ENCODE data around the gene MYOZ2.

Gene MYOZ2

DNA sequence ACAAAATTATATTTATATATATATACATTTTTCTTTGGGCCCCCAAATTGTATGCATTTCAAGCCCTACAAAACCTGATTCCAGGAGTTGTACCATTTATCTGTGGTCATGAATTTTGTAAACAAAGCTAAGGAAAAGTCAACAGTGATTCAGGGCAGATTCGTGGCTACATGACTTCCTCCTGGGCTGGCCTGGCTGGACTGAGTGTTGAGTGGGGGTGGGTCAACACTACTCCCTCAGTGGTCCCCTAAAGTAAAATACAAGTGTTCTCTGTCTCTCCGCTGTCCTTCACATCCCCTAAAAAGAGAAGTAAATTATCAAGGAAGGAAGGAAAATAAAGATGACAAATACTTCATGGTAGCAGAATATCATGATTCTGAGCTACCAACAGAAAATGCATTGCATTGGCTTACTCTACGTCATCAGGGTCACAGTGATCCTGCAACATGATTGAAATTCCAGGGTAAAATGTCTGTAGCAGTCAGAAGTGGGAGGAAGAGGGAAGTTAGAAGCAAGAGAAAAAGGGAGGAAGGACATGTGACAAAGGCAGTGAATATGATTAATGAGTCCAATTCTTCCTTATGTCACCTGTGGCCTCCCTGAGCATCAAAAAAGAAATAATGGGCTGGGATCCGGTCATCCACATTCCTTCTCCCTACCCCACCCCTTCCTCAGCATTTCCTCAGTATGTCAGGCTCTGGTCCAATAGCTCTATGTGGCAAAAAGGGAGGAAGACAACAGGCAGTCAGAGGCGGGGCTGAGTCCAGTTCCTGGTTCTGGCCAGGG is 42.4 kb upstream of the MYOZ2 start:
- Histone ChIP-seq H3K4me1 (ENCODE audit: control insufficient read depth, insufficient read depth, low read length) (no peaks in the 10 kb centered on the region), H3K36me3 (ENCODE audit: control insufficient read depth in 2 of 2, insufficient read depth in 1 of 2, low read length in 2 of 2) (no peaks in the 10 kb centered on the region), H3K4me3 (ENCODE audit: low read depth, low read length) (no peak overlapping the region), H3K27ac (ENCODE audit: extremely low read depth, low read depth, low read length) (no peak overlapping the region), H3K9me3 (ENCODE audit: control insufficient read depth, insufficient read depth, low read depth, low read length) (no peaks in the 10 kb centered on the region)
- ChIA-PET POLR2A (no interaction called here), CTCF (no interaction called here)
- TF ChIP-seq KLF16 (tag by site-specific recombination; IDR thresholded peaks at IDR 0.05): no peak
- TF ChIP-seq, protein P1, sequence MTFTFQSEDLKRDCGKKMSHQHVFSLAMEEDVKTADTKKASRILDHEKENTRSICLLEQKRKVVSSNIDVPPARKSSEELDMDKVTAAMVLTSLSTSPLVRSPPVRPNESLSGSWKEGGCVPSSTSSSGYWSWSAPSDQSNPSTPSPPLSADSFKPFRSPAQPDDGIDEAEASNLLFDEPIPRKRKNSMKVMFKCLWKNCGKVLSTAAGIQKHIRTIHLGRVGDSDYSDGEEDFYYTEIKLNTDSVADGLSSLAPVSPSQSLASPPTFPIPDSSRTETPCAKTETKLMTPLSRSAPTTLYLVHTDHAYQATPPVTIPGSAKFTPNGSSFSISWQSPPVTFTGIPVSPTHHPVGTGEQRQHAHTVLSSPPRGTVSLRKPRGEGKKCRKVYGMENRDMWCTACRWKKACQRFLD (tag by site-specific recombination; IDR thresholded peaks at IDR 0.05): no peak
- peak; percentile 26; the same call in 1 of the 2 replicates for TF ChIP-seq WT1 (tag by site-specific recombination; IDR thresholded peaks at IDR 0.05)
- TF ChIP-seq, protein P2, sequence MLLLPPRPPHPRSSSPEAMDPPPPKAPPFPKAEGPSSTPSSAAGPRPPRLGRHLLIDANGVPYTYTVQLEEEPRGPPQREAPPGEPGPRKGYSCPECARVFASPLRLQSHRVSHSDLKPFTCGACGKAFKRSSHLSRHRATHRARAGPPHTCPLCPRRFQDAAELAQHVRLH (tag by site-specific recombination; IDR thresholded peaks at IDR 0.05): no peak

DNA sequence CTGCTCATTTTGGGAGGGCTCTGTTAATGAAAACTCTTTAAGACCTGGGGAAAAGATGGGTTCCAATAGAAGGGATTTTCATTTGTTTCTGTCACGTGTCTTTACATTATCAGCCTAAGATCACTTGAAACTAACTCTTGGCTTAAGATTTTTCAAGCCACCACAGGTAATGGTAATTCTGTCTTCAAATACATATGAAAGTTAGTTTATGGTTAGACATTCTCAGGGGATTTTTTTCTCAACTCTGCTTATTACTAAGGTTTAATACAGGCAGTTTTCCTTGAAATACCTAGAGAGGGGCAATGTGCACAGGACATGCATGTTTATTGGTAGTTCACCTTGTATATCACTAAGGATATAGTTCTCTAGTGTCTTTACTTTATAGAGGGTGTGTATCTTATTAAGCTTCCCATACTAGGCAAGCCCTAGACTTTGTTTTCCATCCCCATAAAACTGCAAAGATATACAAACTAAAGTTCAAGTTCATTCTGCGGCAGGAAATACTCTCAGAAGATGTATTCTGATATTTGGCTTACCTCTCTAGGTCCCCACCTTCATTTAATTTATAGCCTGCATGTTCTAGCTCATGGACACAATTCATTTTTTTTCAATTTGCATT is 38.2 kb upstream of the MYOZ2 start:
- Histone ChIP-seq H3K9me3 (ENCODE audit: control insufficient read depth, insufficient read depth, low read depth, low read length) (no peaks in the 10 kb centered on the region), H3K4me3 (ENCODE audit: low read depth, low read length) (no peak overlapping the region), H3K36me3 (ENCODE audit: control insufficient read depth in 2 of 2, insufficient read depth in 1 of 2, low read length in 2 of 2) (no peaks in the 10 kb centered on the region), H3K27ac (ENCODE audit: extremely low read depth, low read depth, low read length) (no peak overlapping the region), H3K4me1 (ENCODE audit: control insufficient read depth, insufficient read depth, low read length) (no peaks in the 10 kb centered on the region)
- ChIA-PET POLR2A (no interaction called here), CTCF (no interaction called here)
- no peak for TF ChIP-seq ZNF529 (tag by site-specific recombination; IDR thresholded peaks at IDR 0.05; ENCODE audit: insufficient replicate concordance)

DNA sequence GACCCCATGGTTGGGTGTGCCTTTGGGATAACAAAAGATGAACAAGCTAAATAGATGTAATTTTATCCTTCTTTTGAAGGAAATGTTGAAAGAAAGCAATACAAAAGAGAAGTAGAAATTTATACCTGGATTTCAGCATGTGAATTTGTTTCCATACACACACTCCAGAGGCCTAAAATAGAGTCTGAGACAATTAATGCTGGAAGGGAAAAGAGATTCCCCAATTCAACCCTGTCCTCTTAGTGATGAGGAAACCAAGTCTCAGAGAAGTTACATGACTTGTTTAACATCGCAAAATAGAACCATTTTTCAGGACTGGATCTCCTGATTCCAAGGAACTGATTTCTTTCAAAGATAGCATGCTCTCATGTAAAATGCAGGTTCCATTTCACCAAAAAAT is 37.3 kb upstream of the MYOZ2 start:
- H3K27ac ChIP-seq (ENCODE audit: extremely low read depth, low read depth, low read length): no peak overlapping the region
- POLR2A ChIA-PET: no interaction called here
- no peak for TF ChIP-seq ZSCAN30 (tag by site-specific recombination; IDR thresholded peaks at IDR 0.05)
- no peak for TF ChIP-seq ZNF221 (tag by site-specific recombination; IDR thresholded peaks at IDR 0.05; ENCODE audit: borderline replicate concordance)
- TF ChIP-seq, protein P3, sequence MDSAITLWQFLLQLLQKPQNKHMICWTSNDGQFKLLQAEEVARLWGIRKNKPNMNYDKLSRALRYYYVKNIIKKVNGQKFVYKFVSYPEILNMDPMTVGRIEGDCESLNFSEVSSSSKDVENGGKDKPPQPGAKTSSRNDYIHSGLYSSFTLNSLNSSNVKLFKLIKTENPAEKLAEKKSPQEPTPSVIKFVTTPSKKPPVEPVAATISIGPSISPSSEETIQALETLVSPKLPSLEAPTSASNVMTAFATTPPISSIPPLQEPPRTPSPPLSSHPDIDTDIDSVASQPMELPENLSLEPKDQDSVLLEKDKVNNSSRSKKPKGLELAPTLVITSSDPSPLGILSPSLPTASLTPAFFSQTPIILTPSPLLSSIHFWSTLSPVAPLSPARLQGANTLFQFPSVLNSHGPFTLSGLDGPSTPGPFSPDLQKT (IDR thresholded peaks at IDR 0.05; ENCODE audit: borderline replicate concordance, low read depth, low read length): no peak
- no peak for TF ChIP-seq EGR2 (tag by site-specific recombination; IDR thresholded peaks at IDR 0.05; ENCODE audit: low read depth)
- TF ChIP-seq, protein P4, sequence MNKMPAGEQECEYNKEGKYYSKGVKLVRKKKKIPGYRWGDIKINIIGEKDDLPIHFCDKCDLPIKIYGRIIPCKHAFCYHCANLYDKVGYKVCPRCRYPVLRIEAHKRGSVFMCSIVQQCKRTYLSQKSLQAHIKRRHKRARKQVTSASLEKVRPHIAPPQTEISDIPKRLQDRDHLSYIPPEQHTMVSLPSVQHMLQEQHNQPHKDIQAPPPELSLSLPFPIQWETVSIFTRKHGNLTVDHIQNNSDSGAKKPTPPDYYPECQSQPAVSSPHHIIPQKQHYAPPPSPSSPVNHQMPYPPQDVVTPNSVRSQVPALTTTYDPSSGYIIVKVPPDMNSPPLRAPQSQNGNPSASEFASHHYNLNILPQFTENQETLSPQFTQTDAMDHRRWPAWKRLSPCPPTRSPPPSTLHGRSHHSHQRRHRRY (tag by site-specific recombination; IDR thresholded peaks at IDR 0.05): no peak
- TF ChIP-seq, protein P5, sequence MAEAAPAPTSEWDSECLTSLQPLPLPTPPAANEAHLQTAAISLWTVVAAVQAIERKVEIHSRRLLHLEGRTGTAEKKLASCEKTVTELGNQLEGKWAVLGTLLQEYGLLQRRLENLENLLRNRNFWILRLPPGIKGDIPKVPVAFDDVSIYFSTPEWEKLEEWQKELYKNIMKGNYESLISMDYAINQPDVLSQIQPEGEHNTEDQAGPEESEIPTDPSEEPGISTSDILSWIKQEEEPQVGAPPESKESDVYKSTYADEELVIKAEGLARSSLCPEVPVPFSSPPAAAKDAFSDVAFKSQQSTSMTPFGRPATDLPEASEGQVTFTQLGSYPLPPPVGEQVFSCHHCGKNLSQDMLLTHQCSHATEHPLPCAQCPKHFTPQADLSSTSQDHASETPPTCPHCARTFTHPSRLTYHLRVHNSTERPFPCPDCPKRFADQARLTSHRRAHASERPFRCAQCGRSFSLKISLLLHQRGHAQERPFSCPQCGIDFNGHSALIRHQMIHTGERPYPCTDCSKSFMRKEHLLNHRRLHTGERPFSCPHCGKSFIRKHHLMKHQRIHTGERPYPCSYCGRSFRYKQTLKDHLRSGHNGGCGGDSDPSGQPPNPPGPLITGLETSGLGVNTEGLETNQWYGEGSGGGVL (tag by site-specific recombination; IDR thresholded peaks at IDR 0.05): no peak
- no peak for TF ChIP-seq ZNF311 (tag by site-specific recombination; IDR thresholded peaks at IDR 0.05; ENCODE audit: borderline replicate concordance)
- TF ChIP-seq ZNF701 (tag by site-specific recombination; IDR thresholded peaks at IDR 0.05): no peak
- no peak for TF ChIP-seq ZNF350 (tag by site-specific recombination; IDR thresholded peaks at IDR 0.05)
- TF ChIP-seq ZNF654 (tag by site-specific recombination; IDR thresholded peaks at IDR 0.05; ENCODE audit: low read depth): no peak
- TF ChIP-seq ZNF510 (tag by site-specific recombination; IDR thresholded peaks at IDR 0.05; ENCODE audit: insufficient replicate concordance): no peak
- no peak for TF ChIP-seq ZNF623 (tag by site-specific recombination; IDR thresholded peaks at IDR 0.05)
- TF ChIP-seq, protein P6, sequence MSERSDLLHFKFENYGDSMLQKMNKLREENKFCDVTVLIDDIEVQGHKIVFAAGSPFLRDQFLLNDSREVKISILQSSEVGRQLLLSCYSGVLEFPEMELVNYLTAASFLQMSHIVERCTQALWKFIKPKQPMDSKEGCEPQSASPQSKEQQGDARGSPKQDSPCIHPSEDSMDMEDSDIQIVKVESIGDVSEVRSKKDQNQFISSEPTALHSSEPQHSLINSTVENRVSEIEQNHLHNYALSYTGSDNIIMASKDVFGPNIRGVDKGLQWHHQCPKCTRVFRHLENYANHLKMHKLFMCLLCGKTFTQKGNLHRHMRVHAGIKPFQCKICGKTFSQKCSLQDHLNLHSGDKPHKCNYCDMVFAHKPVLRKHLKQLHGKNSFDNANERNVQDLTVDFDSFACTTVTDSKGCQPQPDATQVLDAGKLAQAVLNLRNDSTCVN (tag by site-specific recombination; optimal IDR thresholded peaks at IDR 0.05): no peak
- no peak for TF ChIP-seq SCRT1 (tag by site-specific recombination; IDR thresholded peaks at IDR 0.05; ENCODE audit: borderline replicate concordance)
- TF ChIP-seq ZNF560 (tag by site-specific recombination; IDR thresholded peaks at IDR 0.05; ENCODE audit: borderline replicate concordance): no peak
- no peak for TF ChIP-seq ZNF292 (tag by site-specific recombination; IDR thresholded peaks at IDR 0.05; ENCODE audit: borderline replicate concordance, low read depth)
- TF ChIP-seq TRIM28 (IDR thresholded peaks at IDR 0.05; ENCODE audit: borderline replicate concordance, low read length): no peak
- no peak for TF ChIP-seq BCL11B (tag by site-specific recombination; IDR thresholded peaks at IDR 0.05; ENCODE audit: low read depth)
- H3K4me3 ChIP-seq (ENCODE audit: low read depth, low read length): no peak overlapping the region
- no peaks in the 10 kb centered on the region for H3K36me3 ChIP-seq (ENCODE audit: control insufficient read depth in 2 of 2, insufficient read depth in 1 of 2, low read length in 2 of 2)
- H3K9me3 ChIP-seq (ENCODE audit: control insufficient read depth, insufficient read depth, low read depth, low read length): no peaks in the 10 kb centered on the region
- CTCF ChIA-PET: no interaction called here
- no peaks in the 10 kb centered on the region for H3K4me1 ChIP-seq (ENCODE audit: control insufficient read depth, insufficient read depth, low read length)
